ENCODE measurements around the gene CREBZF. TPM values are rescaled to one million over a fixed set of nuclear protein-coding genes. Genes with fewer than 3 reads are reported as not detected.
"Not testable (repeated sequence)": the region's sequence is repeated elsewhere in the genome, so short reads cannot be mapped to it uniquely, and the experiment has no call there.

The CREBZF gene
- total RNA-seq, 4 donors from 2014 or later = 81.3 to 98.4 (median 92.5) TPM

- Histone ChIP-seq H3K36me3 (no peaks in the 10 kb centered on the region), H3K9me3 (no peaks in the 10 kb centered on the region), H3K27me3 (no peaks in the 10 kb centered on the region), H3K4me1 (peaks cover 0 to 23% (median 0%) of the 10 kb centered on the region in 4 donors), H3K27ac (no peak overlapping the region), H3K4me3 (no peak overlapping the region)
- 71 to 81% methylated on average over 1 of the region's 1 CpG for WGBS, 2 donors
- no peak for TF ChIP-seq EP300 (IDR thresholded peaks at IDR 0.05)
- TF ChIP-seq, protein P1, sequence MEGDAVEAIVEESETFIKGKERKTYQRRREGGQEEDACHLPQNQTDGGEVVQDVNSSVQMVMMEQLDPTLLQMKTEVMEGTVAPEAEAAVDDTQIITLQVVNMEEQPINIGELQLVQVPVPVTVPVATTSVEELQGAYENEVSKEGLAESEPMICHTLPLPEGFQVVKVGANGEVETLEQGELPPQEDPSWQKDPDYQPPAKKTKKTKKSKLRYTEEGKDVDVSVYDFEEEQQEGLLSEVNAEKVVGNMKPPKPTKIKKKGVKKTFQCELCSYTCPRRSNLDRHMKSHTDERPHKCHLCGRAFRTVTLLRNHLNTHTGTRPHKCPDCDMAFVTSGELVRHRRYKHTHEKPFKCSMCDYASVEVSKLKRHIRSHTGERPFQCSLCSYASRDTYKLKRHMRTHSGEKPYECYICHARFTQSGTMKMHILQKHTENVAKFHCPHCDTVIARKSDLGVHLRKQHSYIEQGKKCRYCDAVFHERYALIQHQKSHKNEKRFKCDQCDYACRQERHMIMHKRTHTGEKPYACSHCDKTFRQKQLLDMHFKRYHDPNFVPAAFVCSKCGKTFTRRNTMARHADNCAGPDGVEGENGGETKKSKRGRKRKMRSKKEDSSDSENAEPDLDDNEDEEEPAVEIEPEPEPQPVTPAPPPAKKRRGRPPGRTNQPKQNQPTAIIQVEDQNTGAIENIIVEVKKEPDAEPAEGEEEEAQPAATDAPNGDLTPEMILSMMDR (IDR thresholded peaks at IDR 0.05) = no peak
- no peak for DNase-seq (ENCODE audit: low spot score in 2 of 2)
These were observed 16.0 kb upstream of the CREBZF start for GRCh38 chr11:85680897-85681296.

DNA sequence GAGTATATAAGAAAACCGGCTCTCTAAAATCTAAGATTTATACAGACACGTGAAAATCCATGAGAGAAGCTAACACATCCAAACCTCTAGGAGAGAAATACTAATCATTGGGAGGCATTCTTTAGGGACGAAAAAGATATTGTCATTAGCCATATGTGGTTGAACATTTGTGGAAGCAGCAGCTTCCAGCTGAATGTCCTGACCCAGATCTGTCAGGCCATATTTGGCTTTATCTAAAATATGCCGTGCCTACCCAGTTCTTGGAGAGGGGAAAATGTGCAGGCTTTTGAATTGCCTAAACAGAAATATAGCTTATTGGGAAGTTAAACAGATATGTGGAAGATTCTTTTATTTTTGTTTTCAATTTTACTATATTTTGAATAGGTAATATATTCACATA lies 14.6 kb upstream of the CREBZF start:
- TF ChIP-seq EP300 (IDR thresholded peaks at IDR 0.05) = no peak
- TF ChIP-seq, protein P1 (IDR thresholded peaks at IDR 0.05) = no peak
- TF ChIP-seq POLR2A (IDR thresholded peaks at IDR 0.05) = no peak
- Histone ChIP-seq H3K36me3 (no peaks in the 10 kb centered on the region), H3K4me3 (no peak overlapping the region), H3K27me3 (no peaks in the 10 kb centered on the region), H3K27ac (no peak overlapping the region), H3K4me1 (peaks cover 0 to 13% (median 0%) of the 10 kb centered on the region in 4 donors), H3K9me3 (peaks cover 0 to 3% (median 0%) of the 10 kb centered on the region in 4 donors)
- no peak for DNase-seq (ENCODE audit: low spot score in 2 of 2)
- WGBS, 2 donors = 68 to 78% methylated on average over 4 of the region's 4 CpGs

DNA sequence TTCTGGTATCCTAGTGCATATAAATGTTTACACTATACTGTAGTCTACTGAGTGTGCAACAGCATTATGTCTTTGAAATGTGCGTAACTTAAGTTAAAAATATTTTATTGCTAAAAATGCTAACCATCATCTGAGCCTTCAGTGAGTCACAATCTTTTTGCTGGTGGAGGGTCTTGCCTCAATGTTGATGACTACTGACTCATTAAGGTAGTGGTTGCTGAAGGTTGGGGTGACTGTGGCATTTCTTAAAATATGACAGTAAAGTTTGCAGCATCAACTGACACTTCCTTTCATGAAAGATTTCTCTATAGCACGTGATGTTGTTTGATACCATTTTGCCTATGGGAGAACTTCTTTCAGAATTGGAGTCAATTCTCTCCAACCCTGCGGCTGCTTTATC lies 8.5 kb upstream of the CREBZF start:
- no peak for TF ChIP-seq POLR2A (IDR thresholded peaks at IDR 0.05)
- TF ChIP-seq EP300 (IDR thresholded peaks at IDR 0.05) = no peak
- TF ChIP-seq, protein P1 (IDR thresholded peaks at IDR 0.05) = no peak
- Histone ChIP-seq H3K27ac (no peak overlapping the region), H3K4me3 (no peak overlapping the region), H3K27me3 (no peaks in the 10 kb centered on the region), H3K9me3 (peaks cover 0 to 8% (median 4%) of the 10 kb centered on the region in 4 donors), H3K4me1 (no peaks in the 10 kb centered on the region), H3K36me3 (no peaks in the 10 kb centered on the region)
- no peak for DNase-seq (ENCODE audit: low spot score in 2 of 2)
- 97 to 99% methylated on average over 3 of the region's 3 CpGs for WGBS, 2 donors

GRCh38 chr11:85672105-85672902 lies 7.4 kb upstream of the CREBZF start:
- Histone ChIP-seq H3K27me3 (no peaks in the 10 kb centered on the region), H3K27ac (no peak overlapping the region), H3K4me1 (no peaks in the 10 kb centered on the region), H3K9me3 (peaks cover 0 to 8% (median 4%) of the 10 kb centered on the region in 4 donors), H3K4me3 (no peak overlapping the region), H3K36me3 (no peaks in the 10 kb centered on the region)
- WGBS, 2 donors = 80 to 94% methylated on average over 8 of the region's 8 CpGs
- DNase-seq (ENCODE audit: low spot score in 2 of 2) = no peak
- TF ChIP-seq, protein P1 (IDR thresholded peaks at IDR 0.05) = no peak
- TF ChIP-seq POLR2A (IDR thresholded peaks at IDR 0.05) = no peak

- H3K4me3 ChIP-seq; DNase-seq (ENCODE audit: low spot score in 2 of 2): not testable (repeated sequence)
These were observed 6.2 kb upstream of the CREBZF start for GRCh38 chr11:85670949-85671663.

More at GRCh38 chr11:85670949-85671663, 6.2 kb upstream of the CREBZF start:
- not testable (repeated sequence) for H3K27ac ChIP-seq, H3K9me3 ChIP-seq, H3K27me3 ChIP-seq, H3K4me1 ChIP-seq, H3K36me3 ChIP-seq
